ENCODE results near the gene PAK1IP1.
A peak's percentile ranks its signal among the peaks of the same experiment; 100 is the strongest.
"Not testable (repeated sequence)": the region's sequence is repeated elsewhere in the genome, so short reads cannot be mapped to it uniquely, and the experiment has no call there.

Gene PAK1IP1

GRCh38 chr6:10695086-10695657 is 400 bp downstream of the PAK1IP1 start:
- DNase-seq: no peak

DNA sequence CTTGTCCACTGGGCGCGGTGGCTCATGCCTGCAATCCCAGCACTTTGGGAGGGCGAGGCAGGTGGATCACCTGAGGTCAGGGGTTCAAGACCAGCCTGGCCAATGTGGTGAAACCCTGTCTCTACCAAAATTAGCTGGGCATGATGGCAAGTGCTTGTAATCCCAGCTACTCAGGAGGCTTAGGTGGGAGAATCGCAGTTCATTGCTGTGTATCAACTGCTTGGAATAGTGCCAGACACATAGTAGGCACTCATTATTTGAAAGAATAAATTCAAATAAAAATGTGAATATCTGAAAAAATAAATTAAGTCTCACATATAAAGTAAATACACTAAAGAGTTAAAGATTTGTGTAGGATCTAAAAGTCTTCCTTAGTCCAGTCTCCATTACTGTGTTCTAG is 1.9 kb downstream of the PAK1IP1 start:
- no peak for DNase-seq

DNA sequence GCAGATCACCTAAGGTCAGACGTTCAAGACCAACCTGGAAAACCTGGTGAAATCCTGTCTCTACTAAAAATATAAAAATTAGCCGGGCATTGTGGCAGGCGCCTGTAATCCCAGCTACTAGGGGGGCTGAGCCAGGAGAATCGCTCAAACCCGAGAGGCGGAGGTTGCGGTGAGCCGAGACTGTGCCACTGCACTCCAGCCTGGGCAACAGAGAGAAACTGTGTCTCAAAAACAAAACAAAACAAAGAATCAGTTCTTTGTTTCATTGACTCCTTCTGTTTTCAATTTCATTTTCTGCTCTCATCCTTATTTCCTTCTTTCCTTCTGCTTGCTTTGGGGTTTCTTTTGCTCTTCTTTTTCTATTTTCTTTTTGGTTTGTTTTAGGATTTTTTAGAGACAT is 19.2 kb downstream of the PAK1IP1 start:
- DNase-seq: no peak

GRCh38 chr6:10719296-10719963 is 24.7 kb downstream of the PAK1IP1 start:
- DNase-seq: peak in 1 of 2 experiments; percentile 5

GRCh38 chr6:10719964-10720264 is 25.1 kb downstream of the PAK1IP1 start:
- DNase-seq: no peak

DNA sequence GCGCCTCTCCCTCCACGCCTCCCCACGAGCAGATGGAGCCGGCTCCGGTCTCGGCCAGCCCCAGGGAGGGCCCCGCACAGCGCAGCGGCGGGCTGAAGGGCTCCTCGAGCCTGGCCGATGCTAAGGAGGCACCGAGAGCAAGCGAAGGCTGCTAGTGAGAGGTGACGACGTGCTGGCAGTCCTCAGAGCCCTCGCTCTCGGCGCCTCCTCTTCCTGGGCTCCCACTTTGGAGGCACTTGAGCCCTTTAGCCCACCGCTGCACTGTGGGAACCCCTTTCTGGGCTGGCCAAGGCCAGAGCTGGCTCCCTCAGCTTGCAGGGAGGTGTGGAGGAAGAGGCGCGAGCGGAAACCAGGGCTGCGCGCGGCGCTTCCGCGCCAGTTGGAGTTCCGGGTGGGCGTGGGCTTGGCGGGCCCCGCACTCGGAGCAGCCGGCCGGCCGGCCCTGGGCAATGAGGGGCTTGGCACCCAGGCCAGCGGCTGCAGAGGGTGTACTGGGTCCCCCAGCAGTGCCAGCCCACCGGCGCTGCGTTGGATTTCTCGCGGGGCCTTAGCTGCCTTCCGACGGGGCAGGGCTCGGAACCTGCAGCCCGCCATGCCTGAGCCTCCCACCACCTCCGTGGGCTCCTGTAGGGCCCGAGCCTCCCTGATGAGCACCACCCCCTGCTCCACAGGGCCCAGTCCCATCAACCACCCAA is 25.6 kb downstream of the PAK1IP1 start:
- peak; percentile 33 to 53 for DNase-seq

- not testable (repeated sequence) for DNase-seq
Observed at GRCh38 chr6:10720960-10721849, 26.4 kb downstream of the PAK1IP1 start.

DNA sequence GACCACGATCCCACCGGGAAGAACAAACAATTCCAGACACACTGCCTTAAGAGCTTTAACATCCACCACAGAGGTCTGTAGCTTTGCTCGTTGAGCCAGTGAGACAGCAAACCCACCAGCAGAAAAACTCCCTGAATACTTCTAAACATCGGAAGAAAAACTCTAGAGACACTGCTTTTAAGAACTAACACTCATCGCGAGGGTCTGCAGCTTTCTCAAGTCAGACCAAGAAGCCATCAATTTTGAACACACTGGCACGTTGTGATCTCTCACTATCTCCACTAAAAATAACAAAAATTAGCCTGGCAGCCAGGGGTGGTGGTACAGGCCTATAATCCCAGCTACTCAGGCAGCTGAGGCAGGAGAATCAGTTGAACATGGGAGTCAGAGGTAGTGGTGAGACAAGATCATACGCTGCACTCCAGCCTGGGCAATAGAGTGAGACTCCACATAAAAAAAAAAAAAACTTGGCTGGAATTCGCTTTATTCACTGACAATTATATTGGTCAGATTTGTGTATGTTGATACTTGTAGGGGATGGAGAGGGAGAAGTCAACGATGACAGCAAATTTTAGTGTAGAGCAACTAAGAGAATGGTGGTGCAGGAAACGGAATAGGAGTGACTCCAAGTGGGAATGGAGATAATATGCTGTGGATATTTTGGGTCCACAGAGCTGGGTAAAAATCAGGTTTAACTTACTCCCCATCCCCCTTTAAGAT is 27.2 kb downstream of the PAK1IP1 start:
- no peak for DNase-seq

DNA sequence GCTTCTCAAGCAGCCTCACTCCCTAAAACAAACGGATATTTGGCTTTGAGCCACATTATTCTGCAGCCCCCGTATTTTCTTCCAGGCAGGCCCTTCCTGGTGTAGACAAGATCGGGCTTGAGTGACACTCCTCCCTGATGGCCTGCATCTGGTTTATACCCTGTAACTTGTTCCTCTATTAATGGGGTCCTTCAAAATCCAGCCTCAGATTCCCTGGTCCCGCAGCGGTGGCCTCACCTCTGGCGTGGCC is 27.7 kb downstream of the PAK1IP1 start:
- no peak for DNase-seq

- peak; percentile 75 to 88 for DNase-seq
Observed at GRCh38 chr6:10722820-10723566, 28.2 kb downstream of the PAK1IP1 start, which contains the start of gene TMEM14C. TSS of gene TMEM14C (plus strand) at chr6:10723070. CDS start at chr6:10724614, 1,544 bp downstream.

- DNase-seq: no peak
Observed at GRCh38 chr6:10723567-10723881, 28.8 kb downstream of the PAK1IP1 start.

GRCh38 chr6:10725044-10725443 is 30.3 kb downstream of the PAK1IP1 start:
- no peak for DNase-seq

DNA sequence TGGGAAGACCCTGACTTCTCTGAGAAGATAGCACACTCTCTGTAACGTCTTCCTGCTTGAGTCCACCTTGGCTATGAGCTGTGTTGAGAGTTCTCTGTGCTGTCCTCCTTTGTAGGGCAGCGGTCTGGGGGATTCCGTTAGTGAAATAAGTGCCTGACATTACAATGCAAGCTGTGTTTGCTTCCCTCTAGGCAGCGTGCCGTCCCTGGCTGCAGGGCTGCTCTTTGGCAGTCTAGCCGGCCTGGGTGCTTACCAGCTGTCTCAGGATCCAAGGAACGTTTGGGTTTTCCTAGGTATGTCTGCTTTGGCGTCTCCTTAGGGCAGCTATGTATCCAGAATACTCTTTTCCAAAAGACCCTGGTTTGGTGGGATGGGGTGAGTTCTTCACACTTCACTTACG is 30.9 kb downstream of the PAK1IP1 start:
- no peak for DNase-seq

DNA sequence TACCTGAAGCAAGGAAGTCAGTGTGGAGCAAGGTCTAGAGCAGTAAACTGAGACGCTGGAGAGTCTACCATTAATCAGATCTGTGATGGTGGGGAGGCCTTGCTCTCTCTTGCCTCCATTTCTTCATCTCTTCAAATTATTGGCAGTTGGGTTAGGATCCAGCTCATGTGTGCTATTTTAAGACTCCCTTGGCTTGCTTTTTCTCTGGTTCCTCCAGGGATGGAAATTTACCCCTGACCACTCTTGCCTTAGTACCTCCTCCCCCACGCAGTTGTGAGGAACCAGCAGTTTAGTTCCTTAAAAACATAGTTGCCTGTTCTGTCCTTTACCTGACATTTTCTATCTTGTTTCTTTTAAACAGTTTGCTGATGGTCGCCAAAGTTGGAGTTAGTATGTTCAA is 35.5 kb downstream of the PAK1IP1 start:
- no peak for DNase-seq

GRCh38 chr6:10733151-10733715 is 38.5 kb downstream of the PAK1IP1 start:
- peak in 1 of 2 experiments; percentile 7 for DNase-seq

GRCh38 chr6:10733863-10734262 is 39.1 kb downstream of the PAK1IP1 start:
- DNase-seq: no peak

GRCh38 chr6:10736731-10737130 is 42.0 kb downstream of the PAK1IP1 start:
- no peak for DNase-seq

DNA sequence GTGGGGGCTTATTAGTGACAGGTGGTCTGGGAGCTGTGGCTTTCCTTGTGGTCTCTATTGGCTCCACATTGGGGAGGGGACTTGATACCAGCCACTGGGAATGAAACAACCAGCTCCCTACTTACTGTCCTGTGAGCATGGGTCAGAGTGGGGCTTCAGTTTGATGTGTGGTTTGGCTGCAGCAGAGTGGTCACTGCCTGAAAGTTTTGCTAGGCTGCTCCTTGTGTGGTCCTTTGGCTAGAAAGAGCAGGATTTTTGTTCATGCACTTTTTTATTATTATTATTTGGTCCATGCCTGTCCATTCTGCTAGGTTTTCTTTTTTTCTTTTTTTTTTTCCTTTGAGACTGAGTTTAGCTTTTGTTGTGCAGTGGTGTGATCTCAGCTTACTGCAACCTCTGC is 45.3 kb downstream of the PAK1IP1 start:
- DNase-seq: no peak

DNA sequence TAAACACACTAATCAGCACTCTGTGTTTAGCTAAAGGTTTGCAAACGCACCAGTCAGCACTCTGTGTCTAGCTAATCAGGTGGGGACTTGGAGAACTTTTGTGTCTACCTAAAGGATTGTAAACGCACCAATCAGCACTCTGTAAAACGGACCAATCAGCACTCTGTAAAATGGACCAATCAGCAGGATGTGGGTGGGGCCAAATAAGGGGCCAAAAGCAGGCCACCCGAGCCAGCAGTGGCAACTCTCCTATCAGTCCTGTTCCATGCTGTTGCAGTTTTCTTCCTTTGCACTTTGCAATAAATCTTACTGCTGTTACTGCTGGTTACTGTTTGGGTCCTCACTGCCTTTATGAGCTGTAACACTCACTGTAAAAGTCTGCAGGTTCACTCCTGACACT is 46.9 kb downstream of the PAK1IP1 start:
- DNase-seq: not testable (repeated sequence)

DNA sequence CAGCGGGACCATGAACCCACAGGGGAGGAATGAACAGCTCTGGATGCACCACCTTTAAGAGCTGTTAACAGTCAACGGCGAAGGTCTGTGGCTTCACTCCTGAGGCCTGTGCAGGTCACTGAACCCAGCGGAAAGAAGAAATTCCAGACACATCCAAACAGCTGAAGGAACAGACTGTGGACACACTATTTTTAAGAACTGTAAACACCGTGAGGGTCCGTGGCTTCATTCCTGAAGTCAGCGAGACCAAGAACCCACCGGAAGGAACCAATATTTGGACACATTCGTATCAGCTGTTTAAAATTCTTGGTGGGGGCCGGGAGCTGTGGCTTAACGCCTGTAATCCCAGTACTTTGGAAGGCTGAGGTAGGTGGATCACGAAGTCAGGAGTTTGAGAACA is 47.5 kb downstream of the PAK1IP1 start:
- DNase-seq: no peak

DNA sequence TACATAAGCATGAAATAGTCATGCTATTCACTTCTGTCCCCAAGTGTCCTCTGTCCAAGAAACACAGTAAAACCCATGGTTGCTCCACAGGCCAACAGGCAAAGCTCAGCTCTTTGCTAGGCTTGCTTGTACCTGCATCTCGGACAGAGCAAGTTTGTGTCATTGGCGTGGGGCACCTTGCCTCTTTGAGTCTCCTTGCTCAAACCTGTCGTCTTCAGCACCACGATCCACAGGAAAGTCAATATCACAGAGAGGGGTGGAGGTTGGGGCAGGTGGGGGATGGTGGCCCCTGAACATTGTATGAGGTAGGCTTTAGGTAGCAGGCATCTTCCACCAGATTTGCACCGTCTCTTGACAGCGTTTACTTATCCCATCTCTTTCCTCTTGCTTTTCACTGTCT is 48.7 kb downstream of the PAK1IP1 start:
- DNase-seq: no peak

DNA sequence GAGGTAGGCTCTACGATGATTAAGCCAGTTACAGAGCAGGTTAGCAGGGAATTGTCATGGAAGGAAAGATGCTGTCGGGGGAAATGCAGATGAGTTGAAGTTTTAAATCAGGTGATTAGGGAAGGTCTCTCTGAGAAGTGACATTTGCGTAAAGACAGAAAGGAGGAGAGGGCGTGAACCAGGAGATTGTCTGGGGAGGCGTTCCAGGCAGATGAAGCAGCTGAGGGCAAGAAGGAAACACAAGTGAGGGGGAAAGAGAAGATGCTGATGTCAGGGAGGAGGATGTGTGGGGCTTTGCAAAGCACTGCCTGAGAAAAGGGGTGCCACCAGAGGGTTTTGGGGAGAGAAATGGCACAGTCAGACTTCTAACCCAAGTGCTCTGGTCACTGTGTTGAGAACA is 50.3 kb downstream of the PAK1IP1 start:
- no peak for DNase-seq

Measured in stimulated activated CD4-positive, alpha-beta T cell treated with anti-CD3 and anti-CD28 coated beads, Interleukin-4, amount 100 ng/mL, for 4 hours (primary cell).